HG03571 (cell line): ENCODE data around the gene SCN11A.
"Not testable (repeated sequence)": the region's sequence is repeated elsewhere in the genome, so short reads cannot be mapped to it uniquely, and the experiment has no call there.

Experiments used
- ATAC-seq: cut with Tn5 transposase; IDR thresholded peaks from one replicate; pipeline ENCODE4 v1.9.1; 2021; ENCODE audit not compliant: unreplicated experiment

The SCN11A gene

DNA sequence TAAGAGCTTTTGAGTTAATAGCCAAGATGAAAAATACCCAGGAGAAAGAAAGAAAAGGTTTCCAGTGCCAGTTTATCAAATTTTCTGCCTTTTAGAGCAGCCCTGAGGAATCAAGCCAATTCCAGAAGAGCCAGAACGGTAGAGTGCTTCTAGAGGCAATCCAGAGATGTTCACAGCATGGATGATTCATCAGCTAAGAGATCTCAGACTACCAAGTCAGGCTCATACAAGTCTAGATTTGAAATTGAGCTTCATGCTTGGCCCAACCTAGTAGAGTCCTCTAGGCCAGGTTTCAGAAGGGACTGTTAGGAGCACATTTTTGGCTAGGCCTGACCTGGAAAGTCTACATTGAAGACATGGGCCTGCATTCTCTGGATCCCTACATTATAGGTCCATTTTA, 15.5 kb upstream of the SCN11A start:
- no peak for ATAC-seq

- peak; percentile 94 for ATAC-seq
Measured at GRCh38 chr3:39065197-39065596, 13.5 kb upstream of the SCN11A start.

DNA sequence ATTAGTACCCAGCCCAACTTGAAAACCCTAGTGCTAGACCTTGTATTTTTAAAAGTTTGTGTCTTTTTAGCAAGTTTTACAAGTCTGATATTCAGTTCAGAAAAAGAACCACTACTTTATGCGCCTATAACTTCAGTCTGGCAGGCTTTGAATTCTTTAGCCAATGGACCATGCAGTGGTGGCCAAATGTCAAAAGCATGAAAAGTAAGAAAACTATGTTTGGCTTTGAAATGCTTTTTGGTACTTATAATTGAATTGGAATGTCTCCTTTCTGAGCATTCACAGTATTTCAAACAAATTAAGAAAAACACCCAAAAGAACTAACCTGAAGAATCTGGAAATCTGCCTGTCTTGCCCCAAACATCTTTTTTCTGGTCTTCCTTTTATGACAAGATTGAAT, 12.9 kb upstream of the SCN11A start:
- no peak for ATAC-seq

- no peak for ATAC-seq
Measured at GRCh38 chr3:39063143-39063542, 11.4 kb upstream of the SCN11A start.

DNA sequence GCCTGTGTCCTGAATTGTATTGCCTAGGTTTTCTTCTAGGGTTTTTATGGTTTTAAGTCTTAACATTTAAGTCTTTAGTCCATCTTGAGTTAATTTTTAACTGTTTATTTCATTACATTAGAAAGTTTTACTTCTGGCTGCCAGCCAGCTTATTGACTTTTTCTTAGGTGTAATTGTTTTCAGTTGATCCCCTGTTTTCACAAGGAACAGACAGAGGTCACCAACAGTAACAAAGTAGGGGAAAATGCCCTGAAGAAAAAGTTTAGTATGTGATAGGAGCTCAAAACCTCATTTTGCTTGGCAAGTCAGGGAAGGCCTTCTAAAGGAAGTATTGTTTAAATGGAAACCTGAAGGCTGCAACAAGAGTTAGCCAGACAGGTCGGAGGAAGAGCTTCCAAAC, 10.4 kb upstream of the SCN11A start:
- no peak for ATAC-seq

DNA sequence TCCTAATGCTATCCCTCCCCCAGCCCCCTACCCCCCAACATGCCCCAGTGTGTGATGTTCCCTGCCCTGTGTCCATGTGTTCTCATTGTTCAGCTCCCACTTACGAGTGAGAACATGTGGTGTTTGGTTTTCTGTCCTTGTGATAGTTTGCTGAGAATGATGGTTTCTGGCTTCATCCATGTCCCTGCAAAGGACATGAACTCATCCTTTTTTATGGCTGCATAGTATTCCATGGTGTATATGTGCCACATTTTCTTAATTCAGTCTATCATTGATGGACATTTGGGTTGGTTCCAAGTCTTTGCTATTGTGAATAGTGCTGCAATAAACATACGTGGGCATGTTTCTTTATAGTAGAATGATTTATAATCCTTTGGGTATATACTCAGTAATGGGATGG, 9.5 kb upstream of the SCN11A start:
- not testable (repeated sequence) for ATAC-seq

- no peak for ATAC-seq
Measured at GRCh38 chr3:39056151-39056550, 4.4 kb upstream of the SCN11A start.

- no peak for ATAC-seq
Measured at GRCh38 chr3:39053696-39054095, 2.0 kb upstream of the SCN11A start.

DNA sequence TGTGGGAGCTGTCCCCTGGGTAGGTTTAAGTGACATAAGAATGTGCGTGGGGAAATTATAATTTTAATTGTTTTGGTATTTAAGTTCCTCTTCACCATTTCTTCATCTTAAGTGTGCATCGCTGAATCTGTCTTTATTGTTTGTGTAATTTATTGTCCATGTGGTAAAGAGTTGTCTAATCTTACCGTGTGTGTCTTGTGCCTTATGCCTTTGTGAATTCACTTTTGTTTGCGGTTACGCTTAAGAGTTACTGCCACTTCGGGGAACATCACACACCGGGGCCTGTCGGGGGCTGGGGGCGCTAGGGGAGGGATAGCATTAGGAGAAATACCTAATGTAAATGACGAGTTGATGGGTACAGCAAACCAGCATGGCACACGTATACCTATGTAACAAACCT, 839 bp upstream of the SCN11A start:
- no peak for ATAC-seq

GRCh38 chr3:39050029-39050428, 1.7 kb downstream of the SCN11A start:
- ATAC-seq: no peak

GRCh38 chr3:39038165-39038564, 13.6 kb downstream of the SCN11A start:
- ATAC-seq: no peak

DNA sequence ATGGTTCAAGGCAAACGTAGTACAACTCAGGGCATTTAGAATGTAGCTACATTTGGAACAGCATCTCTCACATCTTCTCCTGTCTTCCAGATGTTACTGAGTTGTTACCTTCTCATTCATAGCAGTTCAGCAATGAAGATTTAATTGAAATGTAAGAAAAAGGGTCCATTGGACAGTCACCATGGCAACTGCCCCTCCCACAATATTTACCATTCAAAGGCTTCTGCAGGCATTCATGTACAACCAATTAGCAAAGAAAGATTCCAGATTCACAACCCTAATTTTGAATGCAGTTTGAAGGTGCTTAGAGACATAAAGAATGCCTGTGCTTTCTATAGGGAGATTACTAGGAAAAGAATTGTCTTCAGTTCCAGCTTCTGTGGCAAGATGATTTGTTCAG, 22.2 kb downstream of the SCN11A start:
- ATAC-seq: no peak

- no peak for ATAC-seq
Measured at GRCh38 chr3:39028546-39028945, 23.2 kb downstream of the SCN11A start.

DNA sequence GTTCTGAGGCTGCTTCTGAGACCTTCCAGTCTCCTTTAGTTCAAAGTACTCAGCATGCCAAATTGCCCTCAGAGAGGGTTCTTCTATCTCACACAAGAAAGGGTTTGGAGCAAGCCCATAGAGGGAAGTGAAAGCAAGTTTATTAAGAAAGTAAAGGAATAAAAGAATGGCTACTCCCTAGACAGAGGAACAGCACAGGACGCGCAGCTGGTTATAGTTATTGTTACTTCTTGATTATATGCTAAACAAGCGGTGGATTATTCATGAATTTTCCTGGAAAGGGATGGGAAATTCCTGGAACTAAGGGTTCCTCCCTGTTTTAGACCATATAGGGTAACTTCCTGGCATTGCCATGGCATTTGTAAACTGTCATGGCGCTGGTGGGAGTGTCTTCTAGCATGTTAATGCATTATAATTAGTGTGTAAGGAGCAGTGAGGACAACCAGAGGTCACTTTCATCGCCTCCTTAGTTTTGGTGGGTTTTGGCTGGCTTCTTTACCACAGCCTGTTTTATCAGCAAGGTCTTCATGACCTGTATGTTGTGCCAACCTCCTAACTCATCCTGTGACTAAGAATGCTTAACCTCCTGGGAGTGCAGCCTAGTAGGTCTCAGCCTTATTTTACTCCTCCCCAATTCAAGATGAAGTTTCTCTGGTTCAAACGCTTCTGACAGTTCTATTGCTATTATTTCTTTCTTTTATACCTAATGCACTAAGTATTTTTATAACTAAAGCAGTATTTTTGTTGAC, 26.3 kb downstream of the SCN11A start:
- ATAC-seq: no peak

DNA sequence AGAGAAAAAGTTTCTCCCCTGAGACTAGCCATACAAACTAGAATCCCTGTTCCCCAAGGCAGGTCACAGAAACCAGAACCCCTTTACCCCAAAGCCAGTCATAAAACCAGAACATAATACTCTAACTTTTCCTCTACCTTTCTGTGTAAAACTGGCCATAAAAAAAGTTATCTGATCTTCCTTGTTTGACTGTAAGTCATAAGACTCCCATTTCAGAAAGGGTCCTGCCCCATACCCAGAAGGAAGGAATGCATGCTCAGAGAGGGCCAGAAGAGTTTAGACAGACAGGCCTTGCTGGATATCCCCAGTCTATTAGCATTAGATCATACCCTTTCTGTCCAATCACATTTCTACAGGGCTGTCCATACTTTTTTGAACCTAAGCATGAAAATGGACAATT, 27.2 kb downstream of the SCN11A start:
- ATAC-seq: no peak

DNA sequence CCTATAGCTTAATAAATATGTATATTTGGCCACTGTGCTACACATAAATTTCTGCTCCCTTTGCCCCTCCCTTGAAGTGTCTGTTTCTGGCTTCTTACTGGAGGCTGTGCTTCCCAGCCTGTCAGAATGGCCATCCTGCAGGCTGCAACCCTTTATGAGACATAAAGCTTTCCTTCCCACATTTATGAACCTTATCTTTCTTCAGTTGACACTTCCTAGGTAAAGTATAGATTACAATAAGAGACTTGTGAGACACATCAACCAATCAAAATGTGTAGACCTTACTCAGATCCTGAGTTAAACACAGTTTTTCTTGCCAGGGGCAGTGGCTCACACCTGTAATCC, 29.5 kb downstream of the SCN11A start:
- ATAC-seq: no peak

DNA sequence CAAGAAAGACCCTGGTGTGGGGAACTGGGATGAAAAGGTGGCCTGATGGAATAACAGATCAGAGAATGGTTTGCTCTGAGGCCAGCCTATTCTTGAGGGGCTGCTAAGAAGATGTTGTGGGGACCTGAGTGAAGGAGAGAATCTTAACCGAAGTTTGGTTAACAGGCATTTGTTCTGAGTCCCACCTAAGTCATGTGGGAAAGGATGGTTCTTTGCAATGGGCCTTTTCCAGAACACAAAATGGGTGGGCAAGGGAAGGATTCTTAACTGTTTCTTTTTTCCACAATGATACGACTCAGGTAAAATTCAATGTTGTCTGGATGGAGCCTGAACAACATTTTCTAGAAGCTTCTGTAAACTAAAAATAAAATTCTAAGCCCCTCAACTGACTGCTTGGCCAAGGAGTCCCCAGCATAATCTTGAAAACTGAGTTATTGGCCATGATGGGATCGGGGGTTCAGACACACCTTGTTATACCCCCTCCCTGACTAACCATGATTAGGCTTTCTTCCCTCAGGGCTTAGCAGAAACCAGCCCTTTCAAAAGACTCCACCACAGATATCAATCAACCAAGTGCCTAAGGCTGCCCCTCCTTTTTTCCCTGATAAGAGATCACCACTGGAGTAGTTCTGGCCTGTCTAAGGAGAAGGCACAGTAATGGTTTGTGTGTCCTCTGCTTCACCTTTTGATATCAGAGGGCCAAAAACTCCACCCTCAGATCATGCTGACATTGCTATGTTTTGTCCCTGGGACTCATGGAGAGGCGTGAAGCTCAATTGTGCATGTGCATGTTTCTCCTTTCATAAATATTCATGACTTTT, 30.1 kb downstream of the SCN11A start:
- ATAC-seq: no peak

GRCh38 chr3:39021029-39021428, 30.7 kb downstream of the SCN11A start:
- ATAC-seq: peak; percentile 70

DNA sequence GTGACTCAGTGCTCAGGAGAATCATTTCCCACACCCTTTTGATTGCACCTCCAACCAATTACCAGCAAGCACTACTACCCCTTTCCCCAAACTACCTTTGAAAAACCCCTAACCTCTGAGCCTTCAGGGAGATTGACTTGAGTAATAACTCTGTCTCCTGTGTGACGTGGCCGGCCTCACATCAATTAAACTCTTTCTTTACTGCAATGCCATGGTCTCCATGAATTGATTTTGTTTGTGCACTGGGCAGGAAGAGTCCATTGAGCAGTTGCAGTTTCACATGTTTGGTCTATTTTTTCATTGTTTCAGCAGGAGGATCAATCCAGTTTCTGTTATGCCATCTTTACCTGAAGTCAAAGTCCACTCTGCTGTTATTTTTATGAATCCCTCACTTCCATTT, 32.4 kb downstream of the SCN11A start:
- ATAC-seq: no peak

GRCh38 chr3:39015418-39015817, 36.3 kb downstream of the SCN11A start:
- ATAC-seq: no peak

- ATAC-seq: no peak
Measured at GRCh38 chr3:39013921-39014509, 37.7 kb downstream of the SCN11A start.

GRCh38 chr3:39013289-39013688, 38.5 kb downstream of the SCN11A start:
- no peak for ATAC-seq
